Activated CD8-positive, alpha-beta memory T cell treated with anti-CD3 and anti-CD28 coated beads for 24 hours (primary cell): Measurements from ENCODE around the gene OR5K1.

Source experiments
- DNase-seq: peaks from one replicate; pipeline ENCODE4 v3.0.0-alpha.2; 2020

OR5K1 gene

GRCh38 chr3:98462901-98463300, at the start of gene OR5K1:
OR5K1 (plus strand) TSS chr3:98463201; CDS start chr3:98469577, 6,376 bp downstream.
- no peak for DNase-seq

- no peak for DNase-seq
Measured at GRCh38 chr3:98432575-98432974, 30.4 kb upstream of the OR5K1 start.

DNA sequence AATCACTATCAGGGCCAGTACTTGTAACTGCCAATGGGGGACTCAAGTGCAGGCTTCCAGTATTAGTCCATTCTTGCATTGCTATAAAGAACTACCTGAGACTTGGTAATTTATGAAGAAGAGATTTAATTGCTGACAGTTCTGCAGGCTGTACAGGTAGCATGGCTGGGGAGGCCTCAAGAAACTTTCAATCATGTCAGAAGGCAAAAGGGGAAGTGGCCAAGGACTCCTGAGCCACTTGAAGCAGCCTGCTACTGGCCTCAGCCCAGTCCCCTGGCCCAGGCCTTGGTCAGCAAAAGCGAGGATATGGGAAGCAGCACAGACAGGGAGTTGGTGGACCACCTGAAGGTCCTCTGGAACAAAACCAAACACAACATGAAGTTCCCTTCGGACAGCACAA, 29.2 kb upstream of the OR5K1 start:
- DNase-seq, result no peak

DNA sequence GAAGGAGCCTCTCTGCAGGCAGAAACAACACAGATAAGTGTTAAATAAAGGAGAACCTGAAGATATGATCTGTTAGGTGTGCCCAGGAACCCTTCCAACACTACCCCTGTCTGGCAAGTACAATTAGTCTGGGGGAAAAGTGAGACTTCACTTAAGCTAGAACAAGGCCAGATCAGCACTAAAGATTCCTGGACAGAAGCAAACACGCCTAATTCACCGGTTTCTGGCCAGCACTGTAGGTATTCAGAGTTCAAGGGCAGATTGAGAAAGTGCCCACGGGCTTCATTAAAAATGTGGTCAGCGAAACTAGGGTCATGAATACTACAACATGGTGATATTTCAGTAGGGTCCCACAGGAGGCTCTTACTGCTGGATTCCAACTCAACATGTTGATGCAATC, 28.6 kb upstream of the OR5K1 start:
- DNase-seq, result no peak

GRCh38 chr3:98440283-98440682, 22.7 kb upstream of the OR5K1 start:
- no peak for DNase-seq

DNA sequence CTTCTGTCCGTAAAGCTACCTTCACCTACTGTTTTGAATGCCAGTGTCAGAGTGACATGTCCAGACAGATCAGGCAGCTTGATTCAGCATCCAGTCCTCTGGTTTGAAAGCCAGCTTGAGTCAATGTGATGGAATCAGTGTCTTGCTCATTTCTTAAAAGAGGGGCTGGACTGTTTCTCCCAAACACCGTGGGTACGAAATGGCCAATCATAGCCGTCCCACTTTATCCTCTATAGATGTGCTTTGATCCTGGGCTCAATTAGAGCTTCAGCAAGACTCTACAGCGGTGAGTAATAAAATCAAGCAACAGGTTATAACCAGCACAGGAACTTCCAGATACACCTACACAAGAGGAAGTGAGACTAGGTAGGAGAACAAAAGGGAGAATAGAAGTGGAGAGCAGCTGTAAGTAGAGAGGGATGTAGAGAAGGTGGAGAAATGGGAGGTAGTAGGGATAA, 17.0 kb upstream of the OR5K1 start:
- no peak for DNase-seq

DNA sequence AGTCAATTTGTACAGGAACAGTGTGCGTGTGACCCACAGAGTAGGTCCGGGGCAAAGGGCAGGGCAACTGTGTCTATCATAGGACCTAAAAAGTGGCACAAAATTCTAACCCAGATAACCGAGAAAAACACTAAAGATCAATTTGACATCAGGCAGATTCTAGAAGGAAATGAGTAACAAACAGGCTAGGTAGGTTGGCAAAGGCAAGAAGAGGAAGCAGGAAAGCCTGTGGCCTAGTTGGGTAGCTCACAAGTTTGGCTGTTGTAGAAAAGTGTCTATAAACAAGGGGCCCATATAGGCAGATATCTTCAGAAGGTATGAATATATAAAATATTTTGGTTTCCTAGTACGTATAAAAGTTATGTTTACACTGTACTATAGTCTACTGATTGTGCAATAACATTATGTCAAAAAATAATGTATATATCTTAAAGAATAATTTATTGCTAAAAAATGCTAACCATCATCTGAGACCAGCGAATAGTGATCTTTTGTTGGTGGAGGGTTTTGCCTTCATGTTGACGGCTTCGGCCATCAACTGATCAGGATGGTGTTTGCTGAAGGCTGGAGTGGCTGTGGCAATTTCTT, 13.3 kb upstream of the OR5K1 start:
- no peak for DNase-seq

DNA sequence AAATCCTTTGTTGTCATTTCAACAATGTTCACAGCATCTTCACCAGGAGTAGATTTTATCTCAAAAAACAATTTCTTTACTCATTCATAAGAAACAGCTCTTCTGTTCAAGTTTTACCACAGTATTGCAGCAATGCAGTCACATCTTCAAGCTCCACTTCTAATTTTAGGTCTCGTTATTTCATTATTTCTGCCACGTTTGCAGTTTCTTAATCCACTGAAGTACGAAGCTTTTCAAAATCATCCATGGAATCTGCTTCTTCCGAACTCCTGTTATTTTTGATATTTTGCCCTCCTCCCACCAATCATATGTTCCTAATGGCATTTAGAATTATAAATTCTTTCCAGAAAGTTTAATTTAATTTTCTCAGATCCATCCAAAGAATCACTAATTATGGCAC, 12.6 kb upstream of the OR5K1 start:
- DNase-seq, result no peak

GRCh38 chr3:98453827-98454226, 9.2 kb upstream of the OR5K1 start:
- DNase-seq, result no peak

- DNase-seq, result no peak
Measured at GRCh38 chr3:98454929-98455328, 8.1 kb upstream of the OR5K1 start.

DNA sequence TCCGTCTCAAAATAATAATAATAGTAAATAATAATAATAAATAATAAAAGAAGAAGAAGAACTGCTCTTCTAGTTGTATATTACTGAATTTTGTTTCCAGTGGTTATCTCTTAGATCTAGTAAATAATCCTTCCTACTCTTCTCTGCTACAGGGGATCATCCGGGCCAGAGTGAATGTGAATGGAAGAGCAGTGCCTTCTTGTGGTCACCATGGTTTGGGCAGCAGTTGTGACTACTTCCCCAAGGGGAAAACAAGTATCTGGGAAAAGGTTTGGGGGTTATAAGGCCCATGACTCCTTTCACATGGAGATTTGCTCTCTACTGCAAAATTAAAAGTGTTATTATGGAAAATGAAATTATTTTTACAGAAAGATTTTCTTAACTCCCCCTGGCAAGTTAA, 5.5 kb upstream of the OR5K1 start:
- no peak for DNase-seq

- no peak for DNase-seq
Measured at GRCh38 chr3:98460220-98460619, 2.8 kb upstream of the OR5K1 start.

DNA sequence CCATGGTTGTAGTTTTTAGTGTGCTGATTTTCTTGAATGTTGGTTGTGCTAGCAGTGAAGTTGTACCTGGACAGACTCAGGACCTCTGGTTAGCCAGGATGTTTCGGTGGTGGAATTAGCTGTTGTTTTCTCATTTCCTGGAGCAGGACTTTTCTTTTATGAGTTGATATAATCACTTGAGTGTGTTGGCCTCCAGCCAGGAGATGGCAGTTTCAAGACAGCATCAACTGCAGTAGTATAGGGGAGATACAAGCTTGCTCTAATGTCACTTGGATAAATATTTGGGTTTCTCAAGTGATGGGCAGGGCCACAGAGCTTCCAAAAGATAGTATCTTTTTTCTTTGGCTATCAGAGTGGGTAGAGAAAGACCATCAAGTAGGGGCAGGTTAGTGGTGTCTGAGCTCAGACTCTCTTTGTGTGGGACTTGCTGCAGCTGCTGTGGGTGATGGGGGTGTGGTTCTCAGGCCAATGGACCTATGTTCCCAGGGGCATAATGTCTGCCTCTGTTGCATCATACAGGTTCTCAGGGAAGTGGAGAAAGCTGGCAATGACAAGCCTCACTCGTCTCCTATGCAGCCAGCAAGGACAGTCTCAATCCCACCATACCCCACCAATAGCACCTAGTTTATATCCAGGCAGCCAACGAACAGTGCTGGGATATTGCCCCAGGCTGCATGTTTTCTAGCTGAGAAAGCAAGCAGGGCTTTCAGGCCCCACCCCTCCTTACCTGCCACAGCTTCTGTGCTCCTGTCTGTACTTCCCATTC, 19.9 kb downstream of the OR5K1 start:
- DNase-seq, result no peak

DNA sequence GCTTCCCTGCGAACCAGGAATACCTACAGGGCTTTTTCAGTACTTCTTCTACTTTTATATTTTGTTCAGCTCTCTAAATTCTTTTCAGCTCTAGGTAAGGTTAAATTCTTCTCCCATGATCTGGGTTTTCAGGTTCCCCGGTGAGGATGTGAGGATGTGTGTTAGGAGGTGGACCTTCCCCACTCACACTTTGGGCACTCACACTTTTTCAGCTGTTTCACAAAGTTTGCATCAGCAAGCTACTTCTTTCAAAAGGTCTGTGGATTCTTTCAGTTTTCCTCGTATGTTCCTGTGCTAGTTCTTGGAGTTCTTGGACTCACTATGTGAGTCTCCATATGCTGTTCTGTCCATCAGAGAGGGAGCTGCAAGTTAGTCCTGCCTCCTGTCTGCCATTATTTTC, 20.6 kb downstream of the OR5K1 start:
- no peak for DNase-seq

GRCh38 chr3:98497381-98497780, 34.4 kb downstream of the OR5K1 start, which contains the start of gene OR5K2:
OR5K2 (plus strand) TSS chr3:98497681; CDS start chr3:98497681, 0 bp downstream.
- DNase-seq, result no peak

- DNase-seq, result no peak
Measured at GRCh38 chr3:98500019-98500418, 37.0 kb downstream of the OR5K1 start.

GRCh38 chr3:98501270-98501669, 38.3 kb downstream of the OR5K1 start:
- DNase-seq, result no peak

DNA sequence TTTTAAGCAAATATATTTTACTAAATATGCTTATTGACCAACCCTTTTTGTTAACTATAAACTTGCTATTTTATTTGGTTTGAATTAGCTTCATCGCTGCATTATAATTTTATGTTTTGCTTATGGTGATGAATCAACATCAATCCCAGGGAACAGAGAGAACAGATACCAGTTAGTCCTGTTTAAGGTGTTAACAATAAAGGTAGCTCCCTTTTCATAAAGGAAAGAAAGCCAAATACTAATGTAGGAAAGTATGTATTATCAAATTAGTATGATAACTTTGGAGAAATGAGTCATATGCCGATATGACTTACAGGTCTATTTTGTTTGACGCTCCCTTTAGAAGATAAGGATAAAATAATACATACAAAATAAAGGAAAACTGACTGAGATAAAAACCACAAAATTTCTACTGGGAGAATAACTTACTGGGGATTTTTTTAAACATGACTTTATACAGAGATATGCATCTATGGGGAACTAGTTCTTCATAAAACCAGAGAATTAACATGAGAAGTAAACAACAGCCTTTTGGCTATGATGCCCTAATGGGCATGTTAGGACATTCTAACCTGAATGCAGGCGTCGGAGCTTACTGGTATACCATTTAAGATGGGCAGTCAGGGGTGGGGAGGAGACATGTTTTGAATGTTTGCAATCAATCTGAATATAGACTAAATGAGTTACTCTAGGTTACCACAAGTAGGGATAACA, 39.0 kb downstream of the OR5K1 start:
- DNase-seq, result no peak

GRCh38 chr3:98504539-98504938, 41.5 kb downstream of the OR5K1 start:
- no peak for DNase-seq

GRCh38 chr3:98508582-98508981, 45.6 kb downstream of the OR5K1 start:
- no peak for DNase-seq

DNA sequence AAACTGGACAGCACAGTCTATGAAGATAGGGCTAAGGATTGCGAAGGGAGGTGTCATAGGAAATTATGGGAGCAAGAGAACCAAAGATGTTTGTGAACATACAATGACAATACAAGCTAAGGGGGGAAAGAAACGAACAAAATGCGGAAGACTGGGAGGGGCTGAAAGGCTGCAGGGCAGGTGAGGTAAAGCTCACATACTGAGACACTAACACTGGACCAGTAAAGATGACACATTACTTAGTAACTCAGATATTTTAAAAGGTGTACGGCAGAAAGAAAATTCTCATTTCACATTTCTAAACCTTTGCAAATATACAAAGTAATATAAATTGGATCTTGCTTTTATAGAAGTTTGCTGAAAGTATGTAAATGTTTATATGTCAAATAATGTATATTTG, 49.6 kb downstream of the OR5K1 start:
- DNase-seq, result no peak

- DNase-seq, result no peak
Measured at GRCh38 chr3:98513091-98513511, 50.1 kb downstream of the OR5K1 start.

- no peak for DNase-seq
Measured at GRCh38 chr3:98513736-98514135, 50.7 kb downstream of the OR5K1 start.

- DNase-seq, result no peak
Measured at GRCh38 chr3:98514948-98515347, 51.9 kb downstream of the OR5K1 start.
